ENCODE data around the gene PAK1. TPM values are rescaled to one million over a fixed set of nuclear protein-coding genes. Genes with fewer than 3 reads are reported as not detected.

The PAK1 gene
- total and polyA plus RNA-seq, 2 donors (not counting 1 experiment from before 2014, with no cell fraction given): 11.9 to 23.4 TPM

DNA sequence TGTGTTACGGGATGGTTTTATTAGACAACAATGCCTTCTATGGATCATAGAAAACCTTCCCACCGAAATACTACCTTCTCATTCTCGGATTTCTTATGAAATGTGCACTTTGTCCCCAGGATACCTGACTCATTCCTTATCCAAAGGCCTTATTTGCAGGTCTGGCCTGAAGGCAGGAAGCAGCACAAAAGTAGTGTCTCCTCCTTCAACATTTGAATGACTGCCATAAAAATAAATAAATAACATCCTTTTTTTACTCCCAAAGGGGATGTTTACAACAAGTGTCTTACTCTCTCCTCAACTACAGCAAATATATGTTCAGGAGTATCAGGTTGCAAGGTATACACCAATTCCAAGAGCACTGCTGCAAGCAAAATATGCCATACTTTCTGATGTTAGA, 41.6 kb upstream of the PAK1 start:
- Histone ChIP-seq H3K4me2 (replicated peaks; ENCODE audit: low read depth, low read length, poor library complexity, severe bottlenecking) (no peak overlapping the region), H3K4me1 (ENCODE audit: control insufficient read depth in 2 of 2, insufficient read depth in 2 of 2, low read length in 2 of 2) (no peaks in the 10 kb centered on the region)
- CTCF ChIA-PET: interaction anchor here (0.8 kb wide), 1 partner anchor 9 kb away, joined by 4 read pairs; no protein-coding TSS in a partner anchor

DNA sequence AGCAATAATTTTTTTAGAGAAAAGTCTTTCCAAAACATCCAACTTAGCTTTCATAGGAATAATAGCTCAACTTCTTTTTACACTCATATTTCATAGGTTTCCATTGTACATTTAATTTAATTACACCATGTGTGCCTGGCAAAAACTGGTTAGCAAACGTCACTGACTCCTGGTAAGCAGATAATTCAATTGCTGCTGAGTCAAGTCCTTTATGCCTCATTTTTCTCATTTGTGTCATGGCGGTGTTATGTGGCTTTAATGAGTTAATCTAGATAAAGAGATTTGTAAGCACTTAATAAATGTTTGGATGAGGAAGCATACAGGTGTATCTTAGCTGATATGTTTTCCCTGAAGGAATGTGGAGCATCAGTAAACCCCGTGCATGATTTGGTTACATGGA, 41.2 kb upstream of the PAK1 start:
- Mint-ChIP-seq H3K4me1 (no peaks in the 10 kb centered on the region), H3K27ac (no peak overlapping the region), H3K27me3 (peaks cover 13% of the 10 kb centered on the region), H3K9me3 (ENCODE audit: insufficient read depth) (no peaks in the 10 kb centered on the region), H3K4me3 (no peak overlapping the region)
- no peak for ATAC-seq (ENCODE audit: low read depth)
- H3K9me3 ChIP-seq (ENCODE audit: control extremely low read depth in 1 of 3, control insufficient read depth in 2 of 3, insufficient read depth in 1 of 3, low read length in 2 of 3): no peaks in the 10 kb centered on the region
- TF ChIP-seq EZH2 (IDR thresholded peaks at IDR 0.05; ENCODE audit: borderline replicate concordance, insufficient read depth, low read depth, low read length, poor library complexity, severe bottlenecking): no peak
- TF ChIP-seq, protein P1, sequence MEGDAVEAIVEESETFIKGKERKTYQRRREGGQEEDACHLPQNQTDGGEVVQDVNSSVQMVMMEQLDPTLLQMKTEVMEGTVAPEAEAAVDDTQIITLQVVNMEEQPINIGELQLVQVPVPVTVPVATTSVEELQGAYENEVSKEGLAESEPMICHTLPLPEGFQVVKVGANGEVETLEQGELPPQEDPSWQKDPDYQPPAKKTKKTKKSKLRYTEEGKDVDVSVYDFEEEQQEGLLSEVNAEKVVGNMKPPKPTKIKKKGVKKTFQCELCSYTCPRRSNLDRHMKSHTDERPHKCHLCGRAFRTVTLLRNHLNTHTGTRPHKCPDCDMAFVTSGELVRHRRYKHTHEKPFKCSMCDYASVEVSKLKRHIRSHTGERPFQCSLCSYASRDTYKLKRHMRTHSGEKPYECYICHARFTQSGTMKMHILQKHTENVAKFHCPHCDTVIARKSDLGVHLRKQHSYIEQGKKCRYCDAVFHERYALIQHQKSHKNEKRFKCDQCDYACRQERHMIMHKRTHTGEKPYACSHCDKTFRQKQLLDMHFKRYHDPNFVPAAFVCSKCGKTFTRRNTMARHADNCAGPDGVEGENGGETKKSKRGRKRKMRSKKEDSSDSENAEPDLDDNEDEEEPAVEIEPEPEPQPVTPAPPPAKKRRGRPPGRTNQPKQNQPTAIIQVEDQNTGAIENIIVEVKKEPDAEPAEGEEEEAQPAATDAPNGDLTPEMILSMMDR (IDR thresholded peaks at IDR 0.05): no peak
- H3K27me3 ChIP-seq (replicated peaks in 1 of 4; ENCODE audit: control extremely low read depth in 1 of 4, control insufficient read depth in 3 of 4, insufficient read depth in 4 of 4, low read length in 3 of 4): peaks cover 0 to 2% (median under 1%) of the 10 kb centered on the region in 4 experiments
- ChIA-PET POLR2A (no interaction called here), CTCF (interaction anchor here (0.8 kb wide), 1 partner anchor 9 kb away, joined by 4 read pairs; no protein-coding TSS in a partner anchor)
- H3K9ac ChIP-seq (ENCODE audit: low read length): no peak overlapping the region
- H2AFZ ChIP-seq (ENCODE audit: insufficient read depth, low read depth, low read length, poor library complexity, severe bottlenecking): no peak overlapping the region
- H4K20me1 ChIP-seq (ENCODE audit: control insufficient read depth, insufficient read depth, low read length, poor library complexity, severe bottlenecking): no peaks in the 10 kb centered on the region
- intact Hi-C loops (cut with micrococcal nuclease): no loop called here
- WGBS (ENCODE audit: insufficient coverage): 100% methylated on average over 1 of the region's 3 CpGs
- no peak for DNase-seq
- no peaks in the 10 kb centered on the region for H3K79me2 ChIP-seq (ENCODE audit: control insufficient read depth, insufficient read depth, low read length)
- no peaks in the 10 kb centered on the region for H3K36me3 ChIP-seq (replicated peaks in 1 of 2; ENCODE audit: control extremely low read depth in 1 of 2, control insufficient read depth in 1 of 2, extremely low read depth in 1 of 2, insufficient read depth in 2 of 2, low read length in 1 of 2)
- no peak overlapping the region for H3K4me2 ChIP-seq (replicated peaks; ENCODE audit: low read depth, low read length, poor library complexity, severe bottlenecking)
- H3K27ac ChIP-seq (ENCODE audit: low read length in 2 of 2): no peak overlapping the region
- H3K4me1 ChIP-seq (ENCODE audit: control insufficient read depth in 2 of 2, insufficient read depth in 2 of 2, low read length in 2 of 2): no peaks in the 10 kb centered on the region
- H3K4me3 ChIP-seq (ENCODE audit: control extremely low read depth in 1 of 5, extremely low read depth in 1 of 5, insufficient read depth in 1 of 5, low read depth in 2 of 5, low read length in 4 of 5): no peak overlapping the region

More for the DNA sequence above, 41.6 kb upstream of the PAK1 start:
- no peaks in the 10 kb centered on the region for H3K4me1 Mint-ChIP-seq
- H3K4me3 Mint-ChIP-seq: no peak overlapping the region
- Histone ChIP-seq H3K9ac (ENCODE audit: low read length) (no peak overlapping the region), H3K27me3 (replicated peaks in 1 of 4; ENCODE audit: control extremely low read depth in 1 of 4, control insufficient read depth in 3 of 4, insufficient read depth in 4 of 4, low read length in 3 of 4) (peaks cover 0 to 2% (median under 1%) of the 10 kb centered on the region in 4 experiments), H3K4me3 (ENCODE audit: control extremely low read depth in 1 of 5, extremely low read depth in 1 of 5, insufficient read depth in 1 of 5, low read depth in 2 of 5, low read length in 4 of 5) (no peak overlapping the region), H3K36me3 (replicated peaks in 1 of 2; ENCODE audit: control extremely low read depth in 1 of 2, control insufficient read depth in 1 of 2, extremely low read depth in 1 of 2, insufficient read depth in 2 of 2, low read length in 1 of 2) (no peaks in the 10 kb centered on the region), H4K20me1 (ENCODE audit: control insufficient read depth, insufficient read depth, low read length, poor library complexity, severe bottlenecking) (no peaks in the 10 kb centered on the region), H2AFZ (ENCODE audit: insufficient read depth, low read depth, low read length, poor library complexity, severe bottlenecking) (no peak overlapping the region), H3K27ac (ENCODE audit: low read length in 2 of 2) (no peak overlapping the region), H3K79me2 (ENCODE audit: control insufficient read depth, insufficient read depth, low read length) (no peaks in the 10 kb centered on the region), H3K9me3 (ENCODE audit: control extremely low read depth in 1 of 3, control insufficient read depth in 2 of 3, insufficient read depth in 1 of 3, low read length in 2 of 3) (no peaks in the 10 kb centered on the region)
- WGBS (ENCODE audit: insufficient coverage): 90% methylated on average over 3 of the region's 3 CpGs
- no peak for TF ChIP-seq EZH2 (IDR thresholded peaks at IDR 0.05; ENCODE audit: borderline replicate concordance, insufficient read depth, low read depth, low read length, poor library complexity, severe bottlenecking)
- TF ChIP-seq, protein P1 (IDR thresholded peaks at IDR 0.05): no peak
- intact Hi-C loops (cut with micrococcal nuclease): no loop called here
- H3K9me3 Mint-ChIP-seq (ENCODE audit: insufficient read depth): no peaks in the 10 kb centered on the region
- POLR2A ChIA-PET: no interaction called here
- DNase-seq (no peak), ATAC-seq (ENCODE audit: low read depth) (no peak)
- peaks cover 16% of the 10 kb centered on the region for H3K27me3 Mint-ChIP-seq
- no peak overlapping the region for H3K27ac Mint-ChIP-seq

All from B cell (primary cell).